ENCODE measurements around the gene DNHD1.

The DNHD1 gene

DNA sequence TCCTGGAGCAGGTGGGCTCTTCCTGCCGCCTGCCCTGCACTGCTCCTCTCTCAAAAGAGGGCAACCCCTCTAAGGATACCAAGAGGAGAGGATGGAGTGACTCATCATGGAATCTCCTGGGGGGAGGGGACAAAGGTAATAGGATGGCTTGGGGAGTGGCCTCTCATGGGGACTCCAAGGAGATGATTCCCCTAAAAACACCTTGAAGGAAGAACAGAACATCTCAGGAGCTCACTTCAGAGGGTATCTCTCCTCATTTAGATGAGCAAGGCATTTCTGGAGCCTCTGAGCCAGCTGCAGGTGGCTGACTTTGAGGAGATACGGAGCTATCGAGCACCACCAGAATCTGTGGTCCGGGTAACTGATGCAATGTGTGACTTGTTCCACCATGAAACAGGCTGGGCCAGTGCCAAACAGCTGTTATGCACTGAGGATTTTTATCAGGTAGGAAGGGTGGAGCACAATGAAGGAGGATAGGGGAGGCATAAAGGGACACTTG, 66.1 kb downstream of the DNHD1 start:
- DNase-seq (ENCODE audit: low spot score): no peak

- DNase-seq (ENCODE audit: low spot score): no peak
These were observed 66.6 kb downstream of the DNHD1 start for GRCh38 chr11:6563667-6564066.

DNA sequence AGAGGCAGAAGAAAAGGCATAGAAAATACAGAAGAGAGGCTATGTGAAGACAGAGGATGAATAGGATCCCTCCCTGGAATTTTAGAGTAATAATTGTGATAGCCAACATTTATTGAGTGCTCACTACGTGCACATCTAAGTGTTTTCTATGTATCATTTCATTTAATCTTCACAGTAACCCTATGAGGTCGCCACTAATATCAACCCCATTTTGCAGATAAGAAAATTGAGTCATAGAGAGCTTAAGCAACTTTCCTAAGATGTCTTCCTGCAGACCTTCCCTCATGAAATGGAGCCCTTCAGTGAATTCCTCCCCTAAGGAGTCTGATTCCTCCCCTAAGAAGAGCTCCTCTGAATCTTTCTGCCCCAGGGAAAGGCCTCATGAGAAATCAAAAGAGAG, 68.2 kb downstream of the DNHD1 start:
- no peak for DNase-seq (ENCODE audit: low spot score)

DNA sequence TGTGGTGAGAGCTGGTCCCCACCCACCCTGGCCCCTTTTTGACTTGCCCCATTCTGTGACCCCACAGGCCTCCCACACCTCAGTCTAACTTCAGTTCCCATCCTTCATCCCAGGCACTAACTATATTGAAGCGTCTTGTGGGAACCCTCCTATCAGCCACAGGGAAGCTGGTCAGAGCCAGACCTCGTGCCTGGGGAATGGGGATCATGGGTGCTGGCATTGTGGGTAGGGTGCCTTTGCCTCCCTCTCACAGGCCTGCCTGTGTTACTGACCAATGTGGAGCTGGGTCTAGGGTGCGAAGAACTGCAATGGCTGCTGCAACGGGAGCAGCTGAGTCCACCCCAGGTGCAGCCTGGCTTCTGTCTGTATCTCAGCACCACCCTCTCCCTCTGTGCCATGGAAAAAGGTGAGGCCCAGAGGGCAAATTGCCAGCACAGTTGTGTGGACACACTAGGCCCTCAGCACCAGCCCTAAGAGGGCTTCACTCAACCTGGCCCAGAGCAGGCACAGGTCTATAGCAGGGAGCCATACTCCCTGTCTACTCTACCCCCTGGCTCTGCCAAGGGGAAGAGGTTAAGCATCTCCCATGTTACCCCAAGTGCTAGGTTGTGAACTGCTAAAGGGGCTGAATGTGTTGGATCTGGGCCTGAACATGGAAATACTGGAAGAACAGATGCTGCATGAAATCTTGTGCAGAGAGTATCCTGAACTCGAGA, 69.1 kb downstream of the DNHD1 start:
- DNase-seq (ENCODE audit: low spot score): no peak

DNA sequence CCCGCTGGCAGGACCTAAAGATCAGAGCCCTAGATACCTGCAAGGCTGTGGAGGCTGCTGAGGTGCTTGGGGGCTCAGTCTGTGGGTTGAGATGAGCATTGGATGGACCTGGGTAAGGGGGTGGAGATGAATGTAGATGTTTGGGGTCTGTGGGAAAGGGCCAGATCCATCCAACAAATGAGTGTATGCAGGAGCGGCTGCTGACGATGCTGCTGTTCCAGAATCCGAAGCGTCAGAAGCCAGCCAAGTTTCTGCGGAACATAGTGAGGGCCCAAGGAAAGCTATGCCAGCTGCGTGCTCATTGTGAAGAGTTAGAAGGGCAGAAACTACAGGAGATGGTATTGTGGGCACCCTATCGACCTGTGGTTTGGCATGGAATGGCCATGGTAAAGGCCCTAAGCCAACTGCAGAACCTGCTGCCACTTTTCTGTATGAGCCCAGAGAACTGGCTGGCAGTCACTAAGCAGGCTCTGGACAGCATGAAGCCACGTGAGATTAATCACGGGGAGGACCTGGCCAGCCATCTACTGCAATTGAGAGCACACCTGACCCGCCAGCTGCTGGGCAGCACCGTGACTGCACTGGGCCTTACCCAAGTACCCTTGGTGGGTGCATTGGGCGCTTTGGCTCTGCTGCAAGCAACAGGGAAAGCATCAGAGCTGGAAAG, 69.8 kb downstream of the DNHD1 start:
- peak; percentile 46 for DNase-seq (ENCODE audit: low spot score)

DNA sequence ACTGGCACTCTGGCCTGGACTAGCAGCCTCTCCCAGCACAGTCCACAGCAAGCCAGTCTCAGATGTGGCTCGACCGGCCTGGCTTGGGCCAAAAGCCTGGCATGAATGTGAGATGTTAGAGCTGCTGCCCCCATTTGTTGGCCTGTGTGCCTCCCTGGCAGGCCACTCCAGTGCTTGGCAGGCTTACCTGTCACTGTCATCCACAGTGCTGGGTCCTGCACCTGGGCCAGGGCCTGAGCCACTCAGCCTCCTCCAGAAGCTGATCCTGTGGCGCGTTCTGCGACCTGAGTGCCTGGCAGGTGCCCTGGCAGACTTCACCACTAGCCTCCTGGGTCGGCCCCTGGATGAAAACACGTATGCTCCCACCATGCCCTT, 70.3 kb downstream of the DNHD1 start:
- peak; percentile 76 for DNase-seq (ENCODE audit: low spot score)

DNA sequence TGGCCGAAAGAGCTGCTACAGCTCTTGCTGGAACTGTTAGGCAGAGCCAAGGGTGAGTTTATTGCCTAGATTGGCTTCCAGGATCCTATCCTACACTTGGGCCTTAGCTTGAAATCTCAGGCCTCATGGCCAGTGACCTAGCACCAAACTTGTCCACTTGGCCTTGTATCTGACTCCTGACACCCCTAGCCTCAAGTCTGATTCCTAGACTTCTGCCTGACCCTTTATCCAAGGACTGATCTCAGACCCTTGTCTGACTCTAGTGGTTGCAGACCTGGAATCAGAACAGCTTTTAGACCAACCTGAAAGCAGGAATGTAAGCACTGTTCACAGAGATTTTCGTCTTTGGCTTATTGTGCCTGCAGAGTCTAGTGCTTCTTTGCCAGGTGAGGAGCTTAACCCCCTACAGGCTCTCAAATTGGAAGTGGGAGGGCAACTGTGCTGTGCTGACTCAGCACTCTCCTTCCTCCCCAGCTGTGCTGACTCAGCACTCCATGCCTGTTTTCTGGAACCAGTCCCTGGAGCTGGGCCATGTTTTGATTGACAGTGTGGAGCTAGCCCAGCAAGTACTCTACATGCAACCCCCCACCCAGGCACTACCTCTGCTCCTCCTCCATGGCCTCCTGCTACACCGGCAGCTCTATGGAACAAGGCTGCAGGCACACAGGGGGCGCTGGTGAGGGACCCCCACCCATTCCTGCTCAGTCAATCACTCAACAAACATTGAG, 71.3 kb downstream of the DNHD1 start:
- DNase-seq (ENCODE audit: low spot score): no peak

GRCh38 chr11:6569706-6570105, 72.6 kb downstream of the DNHD1 start:
- DNase-seq (ENCODE audit: low spot score): no peak

- no peak for DNase-seq (ENCODE audit: low spot score)
These were observed 73.8 kb downstream of the DNHD1 start for GRCh38 chr11:6570691-6571427.

- DNase-seq (ENCODE audit: low spot score): no peak
These were observed 74.4 kb downstream of the DNHD1 start for GRCh38 chr11:6571434-6572008.

DNA sequence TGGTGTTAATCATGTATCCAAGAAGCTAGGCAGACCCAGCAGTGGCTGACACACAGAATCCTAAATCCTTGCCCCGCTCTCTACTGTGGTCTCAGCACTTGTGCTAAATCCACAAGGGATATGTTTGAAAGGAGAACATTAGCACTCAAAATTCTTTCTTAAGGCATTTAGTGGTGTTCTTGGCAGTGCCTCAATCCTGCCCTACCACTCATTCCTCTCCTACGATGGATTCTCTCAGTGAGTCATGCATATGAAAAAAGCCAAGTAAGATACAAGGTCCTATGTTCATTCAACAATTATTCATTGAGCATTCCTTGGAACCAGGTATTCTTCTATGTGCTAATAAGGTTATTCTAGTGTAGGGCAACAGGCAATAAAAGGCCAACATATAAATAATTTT, 75.1 kb downstream of the DNHD1 start:
- DNase-seq (ENCODE audit: low spot score): no peak

- DNase-seq (ENCODE audit: low spot score): no peak
These were observed 78.0 kb downstream of the DNHD1 start for GRCh38 chr11:6574816-6575715.

DNA sequence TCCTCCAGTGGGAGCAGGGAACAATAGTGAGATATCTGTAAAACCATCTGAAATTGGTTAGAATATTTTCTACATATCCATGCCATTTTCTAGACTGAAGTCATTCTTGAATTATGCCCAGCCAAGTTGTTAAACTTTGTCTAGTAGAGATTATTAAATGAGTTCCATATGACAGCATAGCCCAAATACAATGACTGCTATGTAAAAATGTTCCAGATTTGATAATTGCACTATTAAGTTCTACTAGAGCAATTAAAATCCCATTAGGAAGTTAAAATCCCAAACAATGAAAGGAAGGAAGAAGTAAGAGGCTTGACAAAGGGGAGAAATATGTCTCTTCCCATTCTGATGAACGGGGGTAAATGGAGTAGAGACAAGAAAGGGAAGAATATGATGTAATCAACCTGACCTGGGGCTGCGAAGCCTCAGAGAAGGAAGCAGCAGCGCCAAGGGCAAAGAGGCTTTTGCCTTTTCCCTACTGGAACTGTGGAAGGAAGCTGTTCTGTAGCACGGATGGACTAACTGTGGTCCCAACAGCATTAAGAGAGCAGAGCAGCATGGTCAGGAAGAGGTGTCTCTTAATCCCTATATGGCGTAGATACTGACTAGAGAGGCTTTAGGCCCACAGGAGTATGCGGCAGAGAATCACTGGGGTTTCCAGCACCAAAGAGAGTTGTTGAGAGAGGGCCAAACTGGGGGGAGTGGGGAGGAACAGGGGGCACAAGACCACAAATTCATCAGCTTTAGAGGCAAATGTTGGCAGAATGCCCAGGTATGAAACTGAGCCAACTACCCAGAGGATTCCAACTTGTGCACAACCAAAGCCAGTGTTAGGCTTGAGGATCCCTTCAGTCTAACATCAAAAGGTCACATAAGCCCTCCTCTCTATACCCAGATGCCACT, 79.6 kb downstream of the DNHD1 start:
- DNase-seq (ENCODE audit: low spot score): peak; percentile 44

GRCh38 chr11:6578134-6578533, 81.1 kb downstream of the DNHD1 start:
- no peak for DNase-seq (ENCODE audit: low spot score)

DNA sequence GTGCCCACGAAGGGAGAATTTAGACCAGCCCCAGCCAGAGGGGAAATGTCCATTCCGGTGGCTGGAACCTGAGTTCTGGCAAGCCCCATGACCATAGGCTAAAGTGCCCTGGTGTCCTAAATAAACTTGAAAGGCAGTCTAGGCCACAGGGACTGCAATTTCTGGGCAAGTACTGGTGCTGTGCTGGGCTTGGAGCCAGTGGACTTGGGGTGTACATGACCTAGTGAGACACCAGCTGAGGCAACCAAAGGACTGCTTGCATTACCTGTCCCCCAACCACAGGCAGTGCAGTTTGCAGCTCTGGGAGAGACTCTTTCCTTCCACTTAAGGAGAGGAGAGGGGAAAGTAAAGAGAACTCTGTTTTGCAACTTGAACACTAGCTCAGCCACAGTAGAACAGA, 82.6 kb downstream of the DNHD1 start:
- no peak for DNase-seq (ENCODE audit: low spot score)

GRCh38 chr11:6583584-6583983, 86.5 kb downstream of the DNHD1 start:
- no peak for DNase-seq (ENCODE audit: low spot score)

DNA sequence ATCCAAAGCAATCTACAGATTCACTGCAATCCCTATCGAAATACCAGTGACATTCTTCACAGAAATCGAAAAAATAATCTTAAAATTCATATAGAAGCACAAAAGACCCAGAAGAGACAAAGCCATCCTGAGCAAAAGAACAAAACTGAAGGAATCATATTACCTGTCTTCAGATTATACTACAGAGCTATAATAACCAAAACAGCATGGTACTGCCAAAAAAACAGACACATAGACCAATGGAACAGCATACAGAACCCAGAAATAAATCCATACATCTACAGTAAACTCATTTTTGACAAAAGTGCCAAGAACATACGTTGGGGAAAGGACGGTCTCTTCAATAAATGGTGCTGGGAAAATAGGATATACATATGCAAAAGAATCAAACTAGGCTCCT, 87.4 kb downstream of the DNHD1 start:
- DNase-seq (ENCODE audit: low spot score): no peak

- DNase-seq (ENCODE audit: low spot score): no peak
These were observed 89.6 kb downstream of the DNHD1 start for GRCh38 chr11:6586434-6587359.

All from cerebellar cortex (tissue), 1 donor.